Breast epithelium (tissue), 3 donors: ENCODE data around the gene RYK.

Source experiments
- CTCF ChIP-seq, 3 donors: fragments of 450-650 bp; IDR thresholded peaks; one replicate each; pipeline ENCODE4 v1.5.1; 2016 to 2017; ENCODE audit warnings: antibody characterized with exemption in 3 of 3, mild to moderate bottlenecking in 3 of 3, moderate library complexity in 3 of 3
- POLR2A ChIP-seq: fragments of 450-650 bp; IDR thresholded peaks from one replicate; pipeline ENCODE4 v1.6.1; 2016; ENCODE audit warnings: antibody characterized with exemption, mild to moderate bottlenecking, moderate library complexity
- POLR2AphosphoS5 ChIP-seq, 3 donors: sonication (generic); formaldehyde crosslinking; IDR thresholded peaks; one replicate each; pipeline ENCODE4 v1.6.1; 2017; ENCODE audit warnings: antibody characterized with exemption in 3 of 3

DNA sequence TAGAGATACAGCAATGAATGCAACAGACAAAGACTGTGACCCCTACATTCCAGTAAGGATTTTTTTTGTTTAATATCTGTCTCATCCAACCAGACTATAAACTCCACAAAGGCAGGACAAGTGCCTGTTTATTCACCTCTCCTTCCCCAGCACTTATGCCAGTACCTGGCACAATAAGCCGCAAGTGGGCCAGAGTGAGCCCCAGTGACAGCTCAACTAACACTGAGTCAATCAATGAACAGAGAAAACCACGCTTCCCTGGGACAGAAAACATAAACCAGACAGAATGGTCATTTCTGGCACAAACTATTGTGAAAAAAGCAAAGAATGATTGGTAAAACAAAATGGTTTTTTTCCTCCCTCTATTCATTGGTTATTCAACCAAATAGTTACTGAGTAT lies 52.2 kb downstream of the RYK start:
- TF ChIP-seq CTCF (IDR thresholded peaks at IDR 0.05) (no peak), POLR2AphosphoS5 (IDR thresholded peaks at IDR 0.05) (no peak), POLR2A (no peak)
